Kidney epithelial cell (primary cell): ENCODE results near the gene WDR37. TPM values are rescaled to one million over a fixed set of nuclear protein-coding genes. Genes with fewer than 3 reads are reported as not detected.

ENCODE experiments used
- DNase-seq: peaks from one replicate; pipeline ENCODE4 v3.0.0-alpha.2; 2010; ENCODE audit warnings: low read depth
- H3K27me3 ChIP-seq: 2 replicates; pipeline ENCODE4 v1.6.0; 2011; ENCODE audit warnings: low read length; ENCODE audit not compliant: control insufficient read depth, insufficient read depth
- H3K36me3 ChIP-seq: 2 replicates; pipeline ENCODE4 v1.5.1; 2011; ENCODE audit warnings: low read length; ENCODE audit not compliant: control insufficient read depth, insufficient read depth
- H3K4me3 ChIP-seq: 2 replicates; pipeline ENCODE4 v1.5.1; 2011; ENCODE audit warnings: low read depth, mild to moderate bottlenecking, control low read depth, low read length
- CTCF ChIP-seq: IDR thresholded peaks from 2 replicates; pipeline ENCODE4 v1.5.1; 2011; ENCODE audit warnings: mild to moderate bottlenecking, moderate library complexity, low read length, control low read depth, inconsistent platforms; ENCODE audit not compliant: insufficient read depth, poor library complexity, severe bottlenecking
- total RNA-seq: library from RNA; depleted of rRNA; stranded (reverse); fragments of >200 nt; gene quantifications from 2 replicates; pipeline ENCODE4 v1.2.3, GENCODE V29; 2015

Gene WDR37
- total RNA-seq, 1 donor from 2014 or later, result 15.1 TPM

GRCh38 chr10:1048732-1049424 is 7.3 kb upstream of the WDR37 start, which contains the start of gene IDI1:
Gene IDI1 (minus strand): TSS chr10:1049119. CDS start chr10:1049003, 116 bp downstream.
- H3K27me3 ChIP-seq, result no peaks in the 10 kb centered on the region
- peak within 1 kb of the TSS; percentile 90 for H3K4me3 ChIP-seq
- TF ChIP-seq CTCF, result no peak
- no peaks in the 10 kb centered on the region for H3K36me3 ChIP-seq
- DNase-seq, result peak; percentile 90

- H3K4me3 ChIP-seq, result peak overlapping the region; percentile 90
- DNase-seq, result no peak
- no peaks in the 10 kb centered on the region for H3K27me3 ChIP-seq
- no peaks in the 10 kb centered on the region for H3K36me3 ChIP-seq
- TF ChIP-seq CTCF, result no peak
These were observed 6.7 kb upstream of the WDR37 start for GRCh38 chr10:1049425-1049958.

GRCh38 chr10:1050145-1050544 is 6.0 kb upstream of the WDR37 start:
- no peak for TF ChIP-seq CTCF
- no peaks in the 10 kb centered on the region for H3K27me3 ChIP-seq
- no peaks in the 10 kb centered on the region for H3K36me3 ChIP-seq
- H3K4me3 ChIP-seq, result peak overlapping the region; percentile 90
- DNase-seq, result no peak

- no peak for DNase-seq
- Histone ChIP-seq H3K4me3 (no peak overlapping the region), H3K36me3 (no peaks in the 10 kb centered on the region), H3K27me3 (no peaks in the 10 kb centered on the region)
- no peak for TF ChIP-seq CTCF
These were observed 5.6 kb upstream of the WDR37 start for GRCh38 chr10:1050554-1050953.

DNA sequence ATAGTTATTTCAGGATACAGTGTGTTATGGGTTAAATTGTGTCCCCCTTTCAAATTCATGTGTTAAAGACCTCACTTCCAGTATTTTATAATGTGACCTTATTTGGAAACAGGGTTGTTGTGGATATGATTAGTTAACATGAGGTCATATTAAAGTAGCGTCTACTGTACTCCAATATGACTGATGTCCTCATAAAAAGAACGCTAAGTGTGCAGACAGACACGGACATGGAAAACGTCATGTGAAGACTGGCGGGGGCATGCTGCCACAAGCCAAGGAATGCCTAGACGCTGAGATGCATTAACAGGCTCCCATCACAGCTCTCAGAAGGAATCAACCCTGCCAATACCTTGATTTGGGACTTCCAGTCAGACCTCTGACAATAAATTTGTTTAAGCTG is 1.5 kb upstream of the WDR37 start:
- DNase-seq, result no peak
- H3K4me3 ChIP-seq, result no peak overlapping the region
- no peaks in the 10 kb centered on the region for H3K27me3 ChIP-seq
- H3K36me3 ChIP-seq, result no peaks in the 10 kb centered on the region
- TF ChIP-seq CTCF, result no peak

GRCh38 chr10:1057106-1057657 is 997 bp downstream of the WDR37 start:
- TF ChIP-seq CTCF, result no peak
- Histone ChIP-seq H3K27me3 (no peaks in the 10 kb centered on the region), H3K4me3 (peak overlapping the region; percentile 99), H3K36me3 (no peaks in the 10 kb centered on the region)
- no peak for DNase-seq
